RWPE1 (cell line): ENCODE measurements around the gene UTF1.

Experiments
- CTCF ChIA-PET: fragments of 350-600 bp; sonication (Branson Sonifier 250); formaldehyde crosslinking; extraction: SDS; loops from one replicate; lab custom pipeline; 2021; lab: Yijun Ruan, JAX
- POLR2A ChIA-PET: fragments of 400-600 bp; formaldehyde crosslinking; extraction: SDS; loops from one replicate; lab custom pipeline; 2020; ENCODE audit warnings: antibody characterized with exemption; ENCODE audit not compliant: low non-redundant PET; lab: Yijun Ruan, JAX
- DNase-seq: peaks from one replicate; pipeline ENCODE4 v3.0.0; 2012; ENCODE audit warnings: low spot score
- H3K27ac ChIP-seq: fragments of 450-650 bp; 2 replicates; pipeline ENCODE4 v1.5.1; 2017
- CTCF ChIP-seq: fragments of 450-650 bp; conservative IDR thresholded peaks from 2 replicates; pipeline ENCODE4 v1.5.1; 2017; ENCODE audit warnings: low read depth, mild to moderate bottlenecking

UTF1 gene, protein sequence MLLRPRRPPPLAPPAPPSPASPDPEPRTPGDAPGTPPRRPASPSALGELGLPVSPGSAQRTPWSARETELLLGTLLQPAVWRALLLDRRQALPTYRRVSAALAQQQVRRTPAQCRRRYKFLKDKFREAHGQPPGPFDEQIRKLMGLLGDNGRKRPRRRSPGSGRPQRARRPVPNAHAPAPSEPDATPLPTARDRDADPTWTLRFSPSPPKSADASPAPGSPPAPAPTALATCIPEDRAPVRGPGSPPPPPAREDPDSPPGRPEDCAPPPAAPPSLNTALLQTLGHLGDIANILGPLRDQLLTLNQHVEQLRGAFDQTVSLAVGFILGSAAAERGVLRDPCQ

DNA sequence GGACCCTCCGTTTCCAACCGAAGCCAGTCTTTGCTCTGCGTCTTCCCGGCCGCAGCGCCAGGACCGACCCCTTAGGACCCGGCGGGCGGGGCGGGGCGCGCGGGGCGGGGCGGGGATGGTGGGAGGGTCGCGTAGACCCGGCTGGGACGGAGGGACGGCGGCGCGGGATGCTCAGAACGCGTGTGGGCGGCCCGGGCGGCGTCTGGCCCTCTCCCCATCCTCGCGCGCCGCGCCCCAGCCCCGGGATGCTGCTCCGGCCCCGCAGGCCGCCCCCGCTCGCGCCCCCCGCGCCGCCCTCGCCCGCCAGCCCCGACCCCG lies at the start of gene UTF1:
UTF1 (plus strand) TSS at position 174 of the 318 bp plus-strand sequence; CDS start at position 246, 72 bp downstream.
- ChIA-PET CTCF (no interaction called here), POLR2A (no interaction called here)
- DNase-seq, result no peak
- H3K27ac ChIP-seq, result no peak within 1 kb of the TSS
- no peak for TF ChIP-seq CTCF

GRCh38 chr10:133180965-133181639 lies 48.9 kb upstream of the UTF1 start:
- no peak overlapping the region for H3K27ac ChIP-seq
- CTCF ChIA-PET, result no interaction called here
- no peak for TF ChIP-seq CTCF
- no peak for DNase-seq
- POLR2A ChIA-PET, result interaction anchor here (0.6 kb wide), 1 partner anchor 94 kb away, joined by 4 read pairs; no protein-coding TSS in a partner anchor

GRCh38 chr10:133182190-133182589 lies 47.8 kb upstream of the UTF1 start:
- CTCF ChIA-PET, result no interaction called here
- no peak overlapping the region for H3K27ac ChIP-seq
- TF ChIP-seq CTCF, result no peak
- no peak for DNase-seq
- POLR2A ChIA-PET, result no interaction called here

- POLR2A ChIA-PET, result no interaction called here
Measured at GRCh38 chr10:133182791-133183645, 47.0 kb upstream of the UTF1 start.

DNA sequence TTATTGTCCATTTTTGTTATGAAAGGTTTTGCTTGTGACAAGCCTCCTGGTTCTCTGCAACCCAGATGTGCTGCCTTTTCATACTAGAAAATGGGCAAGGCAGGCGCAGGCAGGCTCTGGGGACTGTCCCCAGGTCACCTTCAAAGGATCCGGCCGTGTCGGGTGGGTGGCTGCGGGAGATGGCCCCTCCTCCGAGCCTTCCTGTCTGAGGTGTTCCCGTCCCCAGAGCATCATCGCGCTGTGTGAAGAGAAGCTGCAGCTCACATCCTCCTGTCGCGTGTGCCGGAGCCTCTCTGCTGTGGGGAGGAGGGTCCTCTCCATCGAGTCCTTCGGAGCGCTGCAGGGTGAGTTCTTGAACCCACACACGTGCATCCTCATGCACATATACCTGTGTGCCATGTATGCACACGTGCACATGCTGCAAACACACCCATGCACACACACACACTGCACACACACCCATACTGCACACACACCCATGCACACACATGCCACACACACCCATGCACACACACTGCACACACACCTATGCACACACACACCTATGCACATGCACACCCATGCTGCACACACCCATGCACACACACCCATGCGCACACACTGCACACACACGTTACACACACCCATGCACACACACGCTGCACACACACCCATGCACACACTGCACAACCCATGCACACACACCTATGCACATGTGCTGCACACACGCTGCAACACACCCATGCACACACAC lies 46.2 kb upstream of the UTF1 start:
- H3K27ac ChIP-seq, result no peak overlapping the region
- no peak for DNase-seq
- POLR2A ChIA-PET, result no interaction called here
- CTCF ChIA-PET, result interaction anchor here (0.6 kb wide), 1 partner anchor 28 kb away, joined by 3 read pairs; no protein-coding TSS in a partner anchor
- no peak for TF ChIP-seq CTCF

More at GRCh38 chr10:133182791-133183645, 47.0 kb upstream of the UTF1 start:
- H3K27ac ChIP-seq, result no peak overlapping the region
- TF ChIP-seq CTCF, result no peak
- no peak for DNase-seq
- CTCF ChIA-PET, result no interaction called here
